ENCODE results near the gene APOBEC3G.

APOBEC3G gene

GRCh38 chr22:39090426-39091064, 13.5 kb downstream of the APOBEC3G start:
- peak; percentile 88 for DNase-seq (ENCODE audit: extremely low read depth in 1 of 2, low read depth in 1 of 2)

DNA sequence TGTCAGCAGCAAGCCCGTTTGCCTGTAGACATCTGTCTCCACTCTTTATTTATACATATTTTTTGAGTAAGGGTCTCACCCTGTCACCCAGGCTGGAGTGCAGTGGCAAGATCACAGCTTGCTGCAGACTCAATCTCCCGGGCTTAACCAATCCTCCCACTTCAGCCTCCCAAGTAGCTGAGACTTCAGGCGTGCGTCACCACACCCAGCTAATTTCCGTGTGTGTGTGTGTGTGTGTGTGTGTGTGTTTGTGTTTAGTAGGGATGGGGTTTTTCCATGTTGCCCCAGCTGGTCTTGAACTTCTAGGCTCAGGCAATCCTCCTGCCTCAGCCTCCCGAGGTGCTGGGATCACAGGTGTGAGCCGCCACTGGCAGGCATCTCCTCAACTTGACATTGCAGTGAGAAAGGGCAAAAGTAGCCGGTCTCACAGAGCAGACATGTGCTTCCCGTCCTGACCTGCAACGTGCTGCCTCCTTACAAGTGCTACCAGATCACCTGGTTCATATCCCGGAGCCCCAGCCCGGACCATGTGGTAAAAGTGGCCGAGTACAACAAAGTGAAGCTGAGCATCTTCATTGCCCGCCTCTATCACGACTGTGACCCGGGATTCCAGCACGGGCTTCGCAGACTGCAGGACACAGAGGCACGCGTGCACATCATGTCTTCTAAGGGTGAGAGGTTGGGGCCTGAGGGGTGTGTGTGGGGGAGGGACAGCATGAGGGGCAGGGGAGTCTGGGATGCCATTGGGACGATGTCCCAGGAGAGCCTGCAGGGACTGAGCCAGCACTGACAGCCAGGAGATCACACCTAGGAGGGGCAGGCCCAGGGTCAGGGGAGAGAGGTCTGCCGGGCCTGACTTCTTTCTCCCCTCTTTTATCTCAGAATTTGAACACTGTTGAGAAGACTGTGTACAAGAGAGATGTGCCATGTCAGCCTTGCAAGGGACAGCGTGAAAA, 14.3 kb downstream of the APOBEC3G start:
- no peak for DNase-seq (ENCODE audit: extremely low read depth in 1 of 2, low read depth in 1 of 2)

DNA sequence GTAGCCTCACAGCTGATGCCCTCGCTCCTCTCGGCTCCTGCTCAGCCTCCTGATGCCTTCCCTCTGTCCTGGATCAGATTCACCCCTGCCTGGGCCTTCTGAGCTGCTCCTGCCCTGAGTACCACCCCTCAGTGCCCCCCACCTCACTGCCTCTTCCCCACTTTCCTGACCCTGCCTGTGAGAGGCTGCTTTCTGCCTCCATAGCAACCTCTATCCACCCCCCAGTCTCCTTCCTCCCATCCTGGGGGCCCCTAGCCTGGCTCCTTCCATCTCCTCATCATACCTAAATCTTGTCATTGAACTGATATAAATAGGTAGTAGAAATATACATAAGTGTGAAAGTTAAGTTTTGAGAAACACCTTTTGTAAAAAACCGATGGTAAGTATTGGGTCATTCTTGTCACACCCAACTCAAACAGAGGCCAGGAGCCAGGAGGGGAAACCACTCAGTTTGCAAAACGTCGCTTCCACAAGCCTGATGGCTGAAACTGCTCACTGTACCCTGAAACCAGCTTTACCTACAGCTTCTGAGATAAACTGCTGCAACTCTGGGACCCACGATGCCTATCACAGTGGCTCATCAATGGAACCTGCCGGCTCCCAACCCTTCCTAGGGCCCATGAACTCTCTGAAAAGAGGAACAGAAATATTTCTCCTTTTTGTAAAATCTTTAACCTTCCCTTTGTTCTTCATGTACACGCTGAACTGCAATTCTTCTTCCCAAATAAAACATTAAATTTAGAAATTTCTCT, 15.2 kb downstream of the APOBEC3G start:
- DNase-seq (ENCODE audit: extremely low read depth in 1 of 2, low read depth in 1 of 2), result peak in 1 of 2 donors; percentile 47

- no peak for DNase-seq (ENCODE audit: extremely low read depth in 1 of 2, low read depth in 1 of 2)
Observed at GRCh38 chr22:39094717-39095389, 17.8 kb downstream of the APOBEC3G start.

DNA sequence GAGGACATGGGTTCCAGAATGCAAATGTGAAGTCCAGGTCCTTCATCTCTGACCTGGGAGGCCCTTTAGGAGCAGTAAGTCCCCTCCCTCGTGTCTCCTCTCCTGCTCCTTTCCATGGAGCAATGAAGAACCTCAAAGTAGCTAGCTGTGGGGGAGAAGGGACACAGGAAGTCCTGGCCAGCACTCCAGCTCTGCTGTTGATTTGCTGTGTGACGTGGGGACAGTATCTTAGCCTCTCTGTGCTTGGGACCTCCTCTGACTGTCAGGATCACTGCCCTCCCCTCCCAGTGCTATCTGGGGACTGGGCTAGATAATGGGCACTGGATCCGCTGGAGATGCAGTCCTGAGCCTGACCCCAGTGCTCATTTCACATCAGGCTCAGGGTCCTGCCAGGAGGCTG, 18.9 kb downstream of the APOBEC3G start:
- DNase-seq (ENCODE audit: extremely low read depth in 1 of 2, low read depth in 1 of 2), result no peak

DNA sequence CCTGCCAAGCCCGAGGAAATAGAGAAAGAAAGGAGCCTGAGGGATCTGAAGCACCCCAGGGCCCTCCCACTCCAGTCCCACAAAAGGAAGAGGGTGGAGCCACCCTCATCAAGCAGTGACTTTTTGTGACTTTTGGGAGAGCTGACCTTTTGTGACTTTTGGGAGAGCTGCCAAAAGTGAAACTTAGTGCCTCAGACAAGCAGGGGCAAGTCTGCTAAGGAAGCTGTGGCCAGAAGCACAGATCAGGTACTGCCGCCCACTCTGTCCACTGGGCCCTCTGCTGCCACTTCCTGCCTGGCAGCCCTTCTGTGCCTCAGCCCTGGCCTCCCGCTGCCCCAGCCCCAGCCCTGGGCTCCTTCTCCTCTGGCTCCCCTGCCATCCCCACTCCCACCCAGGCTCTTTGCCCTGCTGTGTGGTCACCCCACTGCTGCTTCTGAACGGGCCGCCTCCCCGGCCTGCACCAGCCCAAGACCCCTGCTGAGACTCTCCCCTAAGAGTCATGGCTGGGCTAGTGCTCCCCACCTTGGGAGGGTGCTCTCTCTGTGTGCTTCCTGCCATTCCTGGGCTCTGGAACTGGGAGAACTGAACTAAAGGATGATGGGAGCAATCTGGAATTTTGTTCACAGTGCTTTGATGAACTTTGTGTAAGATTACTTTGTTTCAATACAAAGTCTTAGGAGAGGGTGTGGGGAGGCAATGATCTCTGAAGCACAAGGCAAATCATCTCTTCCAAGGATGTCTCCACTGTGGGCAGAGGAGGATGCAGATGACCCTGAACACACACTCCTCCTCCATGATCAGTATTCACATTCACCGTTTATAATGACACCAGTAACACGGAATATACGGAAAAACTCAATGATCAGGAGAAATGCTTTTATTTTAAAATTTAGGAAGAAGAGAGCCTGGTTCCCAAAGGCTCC, 20.3 kb downstream of the APOBEC3G start, which contains the start of gene APOBEC3H:
Gene APOBEC3H, plus strand, starts transcription at position 147 of the 923 bp plus-strand sequence. CDS start 3,035 bp downstream, outside the sequence.
- no peak for DNase-seq (ENCODE audit: extremely low read depth in 1 of 2, low read depth in 1 of 2)

GRCh38 chr22:39098026-39098425, 21.0 kb downstream of the APOBEC3G start:
- DNase-seq (ENCODE audit: extremely low read depth in 1 of 2, low read depth in 1 of 2), result no peak

DNA sequence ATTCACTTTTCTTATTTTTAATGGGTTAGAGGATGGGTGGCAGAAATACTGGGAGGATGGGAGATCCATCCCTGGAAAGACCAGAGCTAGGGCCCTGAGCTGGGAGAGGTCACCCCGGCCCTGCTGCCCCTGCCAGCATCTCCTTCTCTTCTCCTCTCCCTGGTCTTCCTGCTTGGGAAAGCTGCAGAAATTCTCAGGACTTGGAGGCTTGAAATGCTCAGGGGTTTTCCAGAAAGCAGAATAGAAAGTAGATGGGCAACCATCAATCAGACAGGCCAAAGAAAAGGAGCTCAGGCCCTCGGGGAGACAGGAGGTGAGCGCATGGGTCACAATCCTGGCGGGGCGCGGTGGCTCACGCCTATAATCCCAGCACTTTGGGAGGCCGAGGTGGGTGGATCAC, 21.5 kb downstream of the APOBEC3G start:
- no peak for DNase-seq (ENCODE audit: extremely low read depth in 1 of 2, low read depth in 1 of 2)

DNA sequence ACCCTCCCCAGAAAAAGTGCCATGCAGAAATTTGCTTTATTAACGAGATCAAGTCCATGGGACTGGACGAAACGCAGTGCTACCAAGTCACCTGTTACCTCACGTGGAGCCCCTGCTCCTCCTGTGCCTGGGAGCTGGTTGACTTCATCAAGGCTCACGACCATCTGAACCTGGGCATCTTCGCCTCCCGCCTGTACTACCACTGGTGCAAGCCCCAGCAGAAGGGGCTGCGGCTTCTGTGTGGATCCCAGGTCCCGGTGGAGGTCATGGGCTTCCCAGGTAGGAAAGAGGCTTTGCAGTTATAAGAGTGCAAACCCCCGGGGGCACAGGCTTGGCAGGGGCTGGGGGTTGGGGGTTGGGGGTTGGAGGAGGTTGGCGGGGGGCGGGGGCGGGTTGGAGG, 24.2 kb downstream of the APOBEC3G start:
- no peak for DNase-seq (ENCODE audit: extremely low read depth in 1 of 2, low read depth in 1 of 2)

DNA sequence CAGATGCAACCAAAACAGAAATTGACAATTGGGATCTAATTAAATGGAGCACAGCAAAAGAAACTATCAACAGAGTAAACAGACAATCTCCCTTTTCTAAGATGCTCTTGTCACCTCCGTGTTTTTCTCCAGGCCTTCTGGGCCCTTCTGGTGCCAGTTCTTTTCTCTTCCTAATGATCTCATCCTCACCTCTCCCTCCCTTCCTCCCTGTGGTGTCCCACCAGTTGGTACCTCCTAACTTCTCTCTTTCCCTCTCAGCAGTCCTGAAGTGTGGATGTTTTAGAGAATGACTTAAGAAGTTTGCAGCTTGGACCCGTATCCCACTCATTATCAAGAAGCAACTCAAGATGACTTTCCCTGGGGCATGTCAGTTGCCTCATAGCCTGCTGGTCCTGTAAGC, 26.4 kb downstream of the APOBEC3G start:
- no peak for DNase-seq (ENCODE audit: extremely low read depth in 1 of 2, low read depth in 1 of 2)

DNA sequence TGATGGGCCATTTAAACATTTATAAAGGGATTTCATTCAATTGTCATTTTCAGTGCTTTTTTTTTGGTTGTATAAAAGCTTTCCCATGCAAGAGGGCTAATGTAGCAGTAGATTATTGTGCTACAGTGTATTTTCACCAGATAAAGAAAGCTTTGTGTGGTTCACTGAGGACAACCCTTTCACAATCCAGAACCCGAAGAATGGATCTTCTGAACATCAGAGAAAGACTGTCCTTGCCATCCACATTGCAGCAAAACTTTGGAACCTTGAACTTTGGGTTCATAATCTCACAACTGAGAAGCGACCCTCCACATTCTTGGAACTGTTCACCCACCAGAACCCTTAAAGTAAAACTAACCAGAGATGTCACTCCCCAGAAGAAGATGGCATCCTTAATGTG, 29.3 kb downstream of the APOBEC3G start:
- no peak for DNase-seq (ENCODE audit: extremely low read depth in 1 of 2, low read depth in 1 of 2)

GRCh38 chr22:39108487-39108886, 31.4 kb downstream of the APOBEC3G start:
- no peak for DNase-seq (ENCODE audit: extremely low read depth in 1 of 2, low read depth in 1 of 2)

GRCh38 chr22:39109361-39109760, 32.3 kb downstream of the APOBEC3G start:
- DNase-seq (ENCODE audit: extremely low read depth in 1 of 2, low read depth in 1 of 2), result no peak

GRCh38 chr22:39110631-39111561, 33.8 kb downstream of the APOBEC3G start:
- no peak for DNase-seq (ENCODE audit: extremely low read depth in 1 of 2, low read depth in 1 of 2)

DNA sequence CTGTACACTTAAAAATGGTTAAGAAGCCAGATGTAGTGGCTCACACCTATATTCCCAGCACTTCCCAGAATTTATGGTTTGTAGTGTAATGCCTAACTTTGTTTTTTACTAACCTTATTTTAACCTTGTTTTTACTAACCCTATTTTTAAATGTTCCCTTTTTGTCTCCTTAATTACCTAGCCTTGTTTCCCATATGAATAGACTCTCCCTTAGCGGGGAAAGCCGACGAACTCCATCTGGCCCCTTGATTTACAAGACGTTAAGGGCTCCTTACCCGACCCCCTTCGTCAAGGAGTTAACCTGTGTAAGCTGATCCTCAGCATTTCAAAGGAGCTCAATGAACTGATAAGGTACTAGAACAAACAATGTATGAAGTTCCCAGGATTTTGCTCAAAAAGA, 37.0 kb downstream of the APOBEC3G start:
- DNase-seq (ENCODE audit: extremely low read depth in 1 of 2, low read depth in 1 of 2), result no peak

DNA sequence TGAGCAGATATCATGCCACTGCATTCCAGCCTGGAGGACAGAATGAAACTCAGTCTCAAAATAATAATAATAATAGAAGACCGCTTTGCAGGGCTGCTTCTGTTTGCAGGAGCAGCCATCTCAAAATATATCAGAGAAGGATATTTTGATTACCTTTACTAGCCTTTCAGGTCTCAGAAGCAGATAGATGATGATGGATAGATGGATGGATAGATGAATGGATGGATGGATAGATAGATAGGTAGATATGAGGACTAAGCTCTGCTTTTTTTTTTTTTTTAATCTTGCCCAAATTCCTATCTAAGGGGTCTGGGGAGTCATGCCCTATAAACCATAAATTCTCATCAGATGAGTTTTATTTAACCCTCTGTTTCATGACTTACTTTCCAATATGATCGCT, 38.5 kb downstream of the APOBEC3G start:
- no peak for DNase-seq (ENCODE audit: extremely low read depth in 1 of 2, low read depth in 1 of 2)

- DNase-seq (ENCODE audit: extremely low read depth in 1 of 2, low read depth in 1 of 2), result no peak
Observed at GRCh38 chr22:39115977-39116621, 39.0 kb downstream of the APOBEC3G start.

DNA sequence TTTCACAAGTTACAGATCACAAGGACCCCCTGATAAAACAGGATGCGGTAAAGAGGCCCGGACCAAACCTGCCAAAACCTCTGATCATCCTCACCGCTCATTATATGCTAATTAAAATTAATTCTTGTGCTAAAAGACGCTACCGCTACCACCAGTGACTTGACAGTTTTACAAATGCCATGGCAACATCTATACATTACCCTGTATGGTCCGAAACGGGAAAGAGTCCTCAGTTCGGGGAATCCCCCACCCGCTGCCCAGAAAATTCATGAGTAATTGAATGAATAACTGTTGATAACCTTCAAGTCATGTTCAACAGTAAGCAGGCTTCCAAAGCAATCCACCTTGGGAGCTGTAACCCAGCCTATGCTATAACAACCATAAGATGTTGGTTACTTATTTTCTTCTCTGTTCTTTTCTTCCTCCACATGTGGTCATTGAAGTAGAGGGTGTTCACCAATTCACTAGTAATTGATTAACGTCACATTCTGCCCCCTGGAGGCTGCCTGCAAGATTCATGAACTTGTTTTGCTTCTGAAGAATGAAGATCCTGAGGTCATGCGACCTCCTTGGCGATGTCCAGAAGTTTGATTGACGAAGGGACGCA, 40.6 kb downstream of the APOBEC3G start:
- peak; percentile 61 to 79 for DNase-seq (ENCODE audit: extremely low read depth in 1 of 2, low read depth in 1 of 2)

Measured in stimulated activated CD8-positive, alpha-beta memory T cell treated with anti-CD3 and anti-CD28 coated beads, Interleukin-7, amount 100 ng/mL, for 48 hours (primary cell).